Upper lobe of left lung (tissue), 6 donors: ENCODE data around the gene FAM53B. TPM values are rescaled to one million over a fixed set of nuclear protein-coding genes. Genes with fewer than 3 reads are reported as not detected.

Source experiments
- ATAC-seq, 2 donors: fragments of 200-7000 bp; cut with Tn5 transposase; one replicate each; pipeline ENCODE4 v1.9.1; 2022; ENCODE audit warnings: mild to moderate bottlenecking in 2 of 2, moderate library complexity in 2 of 2; ENCODE audit not compliant: low FRiP score in 2 of 2
- DNase-seq, 2 donors: peaks; one replicate each; pipeline ENCODE4 v3.0.0-alpha.2; 2019 to 2020
- H3K27ac ChIP-seq, 4 donors: fragments of 200-600 bp; sonication (generic); one replicate each; pipeline ENCODE4 v1.5.1; 2016 to 2019
- H3K27me3 ChIP-seq, 4 donors: fragments of 200-600 bp; sonication (generic); one replicate each; pipeline ENCODE4 v1.5.1; 2017 to 2019
- H3K36me3 ChIP-seq, 4 donors: fragments of 200-600 bp; sonication (generic); one replicate each; pipeline ENCODE4 v1.5.1; 2016 to 2019
- H3K4me1 ChIP-seq, 4 donors: fragments of 200-600 bp; sonication (generic); one replicate each; pipeline ENCODE4 v1.5.1; 2018 to 2019
- H3K4me3 ChIP-seq, 4 donors: fragments of 200-600 bp; sonication (generic); one replicate each; pipeline ENCODE4 v1.5.1; 2017 to 2019; ENCODE audit warnings: mild to moderate bottlenecking in 2 of 4, moderate library complexity in 1 of 4
- H3K9me3 ChIP-seq, 4 donors: fragments of 200-600 bp; sonication (generic); one replicate each; pipeline ENCODE4 v1.5.1; 2018 to 2019
- EP300 ChIP-seq, 4 donors: sonication (generic); formaldehyde crosslinking; IDR thresholded peaks; one replicate each; pipeline ENCODE4 v1.5.1; 2017; ENCODE audit warnings: antibody characterized with exemption in 4 of 4, control low read depth in 2 of 4
- POLR2A ChIP-seq, 4 donors: fragments of 450-650 bp; IDR thresholded peaks; one replicate each; pipeline ENCODE4 v1.5.1; 2016 to 2017; ENCODE audit warnings: antibody characterized with exemption in 4 of 4, mild to moderate bottlenecking in 2 of 4
- POLR2AphosphoS5 ChIP-seq, 2 donors: sonication (generic); formaldehyde crosslinking; IDR thresholded peaks; one replicate each; pipeline ENCODE4 v1.5.1; 2017; ENCODE audit warnings: antibody characterized with exemption in 2 of 2
- WGBS, 2 donors: methylation state at CpG; one replicate each; pipeline ENCODE4 v1.1.5; 2017 to 2018; 5-methylcytosine and 5-hydroxymethylcytosine counted together
- total RNA-seq, 6 donors: library from RNA; depleted of rRNA in 4 of 6; stranded (reverse); fragments of >200 nt in 4 of 6; gene quantifications; one replicate each; pipeline versions ENCODE4 v1.1.0 to v1.2.1, GENCODE V29; 2016 to 2021
- TF ChIP-seq, protein P1 (sequence below), 6 experiments: fragments of 450-650 bp in 4 of 6; fragments of 200-600 bp in 2 of 6; sonication (generic) in 2 of 6; IDR thresholded peaks; one replicate each; pipeline ENCODE4 v1.5.1; 2016 to 2019; ENCODE audit warnings: antibody characterized with exemption in 6 of 6
- donor health status: DM: no; HTN: no; CAD: no; lungs with moderate emphysema.
- donor health status: DM: no; HTN: yes; CAD: no; lungs with severe emphysema.

The FAM53B gene
- total RNA-seq, 6 donors from 2014 or later, result 35.8 to 62.5 (median 47.8) TPM

DNA sequence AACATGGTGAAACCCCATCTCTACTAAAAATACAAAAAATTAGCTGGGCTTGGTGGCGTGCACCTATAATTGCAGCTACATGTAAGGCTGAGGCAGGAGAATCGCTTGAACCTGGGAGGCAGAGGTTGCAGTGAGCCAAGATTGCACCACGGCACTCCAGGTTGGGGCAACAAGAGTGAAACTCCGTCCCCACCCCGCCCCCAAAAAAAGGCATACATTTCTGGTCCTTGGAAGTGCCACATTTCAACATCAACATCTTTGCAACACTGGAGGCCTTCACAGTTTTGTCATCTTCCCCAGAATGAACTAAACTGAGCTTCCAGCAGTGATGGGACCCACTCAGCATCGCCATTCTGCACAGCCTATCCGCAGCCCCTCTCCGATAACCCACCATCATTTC, 36.6 kb downstream of the FAM53B start:
- no peak for ATAC-seq

DNA sequence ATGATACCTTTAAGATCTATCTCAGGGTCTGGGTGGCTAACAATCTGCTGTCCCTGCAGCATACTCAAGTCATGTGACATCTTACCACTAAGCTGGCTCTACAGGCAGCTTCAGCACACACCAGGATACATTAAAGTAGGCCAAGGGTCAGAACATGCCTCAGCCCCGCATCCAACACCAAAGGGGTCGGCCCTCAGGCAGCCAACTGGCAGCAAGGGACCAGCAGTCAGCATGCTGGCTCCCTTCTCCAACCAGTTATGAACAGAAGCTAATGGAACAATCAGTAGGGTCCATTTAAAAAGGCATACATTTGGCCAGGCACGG, 37.1 kb downstream of the FAM53B start:
- Histone ChIP-seq H3K9me3 (no peaks in the 10 kb centered on the region), H3K27ac (peak overlapping the region; percentile 1 to 87 (median 68)), H3K4me3 (no peak overlapping the region), H3K4me1 (peaks cover 77 to 94% (median 87%) of the 10 kb centered on the region in 4 donors), H3K36me3 (peaks cover 0 to 18% (median 7%) of the 10 kb centered on the region in 4 donors), H3K27me3 (no peaks in the 10 kb centered on the region)
- no peak for DNase-seq
- 71 to 72% methylated on average over 3 of the region's 3 CpGs for WGBS, 2 donors
- no peak for TF ChIP-seq POLR2A (IDR thresholded peaks at IDR 0.05)
- TF ChIP-seq, protein P1, sequence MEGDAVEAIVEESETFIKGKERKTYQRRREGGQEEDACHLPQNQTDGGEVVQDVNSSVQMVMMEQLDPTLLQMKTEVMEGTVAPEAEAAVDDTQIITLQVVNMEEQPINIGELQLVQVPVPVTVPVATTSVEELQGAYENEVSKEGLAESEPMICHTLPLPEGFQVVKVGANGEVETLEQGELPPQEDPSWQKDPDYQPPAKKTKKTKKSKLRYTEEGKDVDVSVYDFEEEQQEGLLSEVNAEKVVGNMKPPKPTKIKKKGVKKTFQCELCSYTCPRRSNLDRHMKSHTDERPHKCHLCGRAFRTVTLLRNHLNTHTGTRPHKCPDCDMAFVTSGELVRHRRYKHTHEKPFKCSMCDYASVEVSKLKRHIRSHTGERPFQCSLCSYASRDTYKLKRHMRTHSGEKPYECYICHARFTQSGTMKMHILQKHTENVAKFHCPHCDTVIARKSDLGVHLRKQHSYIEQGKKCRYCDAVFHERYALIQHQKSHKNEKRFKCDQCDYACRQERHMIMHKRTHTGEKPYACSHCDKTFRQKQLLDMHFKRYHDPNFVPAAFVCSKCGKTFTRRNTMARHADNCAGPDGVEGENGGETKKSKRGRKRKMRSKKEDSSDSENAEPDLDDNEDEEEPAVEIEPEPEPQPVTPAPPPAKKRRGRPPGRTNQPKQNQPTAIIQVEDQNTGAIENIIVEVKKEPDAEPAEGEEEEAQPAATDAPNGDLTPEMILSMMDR (IDR thresholded peaks at IDR 0.05), result no peak
- no peak for TF ChIP-seq EP300 (IDR thresholded peaks at IDR 0.05)
- TF ChIP-seq POLR2AphosphoS5 (IDR thresholded peaks at IDR 0.05), result no peak
- no peak for ATAC-seq

More for the DNA sequence above, 36.6 kb downstream of the FAM53B start:
- WGBS, 2 donors, result 61 to 66% methylated on average over 8 of the region's 8 CpGs
- Histone ChIP-seq H3K4me1 (peaks cover 73 to 90% (median 84%) of the 10 kb centered on the region in 4 donors), H3K4me3 (no peak overlapping the region), H3K27ac (peak overlapping the region; percentile 1 to 87 (median 70)), H3K9me3 (no peaks in the 10 kb centered on the region), H3K27me3 (no peaks in the 10 kb centered on the region), H3K36me3 (peaks cover 0 to 18% (median 7%) of the 10 kb centered on the region in 4 donors)
- peak in 1 of 2 donors; percentile 69 for DNase-seq
- no peak for TF ChIP-seq EP300 (IDR thresholded peaks at IDR 0.05)
- peak in 1 of 2 donors; percentile 25 for TF ChIP-seq POLR2AphosphoS5 (IDR thresholded peaks at IDR 0.05)

DNA sequence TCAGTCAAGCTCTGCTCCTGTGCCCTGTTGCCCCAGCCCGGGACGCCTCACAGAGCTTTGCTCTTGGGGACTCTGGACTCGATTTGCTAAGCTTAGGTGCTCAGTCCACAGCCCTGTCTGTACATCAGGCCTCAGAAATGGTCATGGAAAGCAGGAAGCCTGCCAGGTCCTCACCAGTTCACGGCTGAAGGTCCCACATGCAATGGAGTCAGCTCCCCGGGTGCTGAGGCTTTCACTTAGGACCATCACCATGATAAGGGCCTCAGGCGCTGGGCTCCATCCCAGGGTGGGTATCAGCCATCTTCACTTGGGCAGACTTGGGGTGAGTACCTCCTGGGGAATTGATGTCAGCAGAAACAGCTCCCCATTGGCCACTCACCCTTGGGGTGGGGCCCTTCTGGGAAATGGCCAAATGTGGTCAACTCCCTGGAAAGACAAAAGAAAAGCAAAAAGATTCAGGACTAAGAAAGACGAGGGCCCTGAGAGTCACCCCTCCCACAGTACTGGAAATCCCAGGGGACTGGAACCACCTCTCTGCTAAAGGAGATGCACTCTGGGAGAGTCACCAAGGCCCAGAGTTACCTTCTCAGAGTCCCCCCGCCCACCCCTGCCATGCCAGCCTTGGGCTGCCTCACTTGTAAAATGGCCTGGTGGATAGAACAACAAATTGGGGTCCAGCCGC, 37.6 kb downstream of the FAM53B start:
- TF ChIP-seq POLR2AphosphoS5 (IDR thresholded peaks at IDR 0.05) (no peak), EP300 (IDR thresholded peaks at IDR 0.05) (no peak), POLR2A (IDR thresholded peaks at IDR 0.05) (no peak)
- TF ChIP-seq, protein P1 (IDR thresholded peaks at IDR 0.05), result no peak
- ATAC-seq, result no peak
- H3K4me3 ChIP-seq, result no peak overlapping the region
- no peaks in the 10 kb centered on the region for H3K27me3 ChIP-seq
- H3K9me3 ChIP-seq, result no peaks in the 10 kb centered on the region
- H3K27ac ChIP-seq, result peak overlapping the region; percentile 1 to 87 (median 78)
- WGBS, 2 donors, result 75 to 83% methylated on average over 5 to 9 of the region's 9 CpGs
- H3K4me1 ChIP-seq, result peaks cover 82 to 98% (median 92%) of the 10 kb centered on the region in 4 donors
- peaks cover 0 to 18% (median 7%) of the 10 kb centered on the region in 4 donors for H3K36me3 ChIP-seq
- DNase-seq, result no peak

DNA sequence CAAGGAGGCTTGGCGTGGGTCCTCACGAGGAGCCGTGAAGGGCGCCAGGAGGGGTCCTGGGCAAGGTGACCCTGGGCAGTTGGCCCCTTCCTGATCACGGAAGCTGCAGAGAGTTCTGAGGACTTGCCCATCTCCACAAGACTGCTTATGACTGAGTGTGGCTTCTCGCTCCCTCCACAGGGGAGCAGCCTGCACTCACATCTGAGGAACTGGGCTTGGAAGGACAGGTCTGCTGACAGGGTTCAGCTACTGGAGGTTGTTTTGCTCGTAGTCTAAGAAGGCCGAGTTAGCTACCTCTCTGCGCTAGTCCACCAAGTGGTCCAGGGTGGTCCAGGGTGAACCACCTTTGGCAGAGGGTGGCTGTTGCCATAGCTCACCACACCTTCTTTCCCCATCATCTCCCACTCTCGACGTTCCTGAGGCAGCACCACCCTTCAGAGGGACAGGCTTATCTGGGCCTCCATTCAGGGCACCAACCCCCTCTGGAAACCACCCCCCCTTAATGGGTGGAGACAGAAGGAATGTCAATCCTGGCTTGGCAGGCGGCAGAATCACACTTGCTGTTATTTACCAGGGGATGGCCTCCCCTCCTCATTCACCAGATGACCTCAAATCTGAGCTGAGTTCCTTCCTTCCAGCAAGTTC, 38.2 kb downstream of the FAM53B start:
- 78 to 84% methylated on average over 10 to 12 of the region's 12 CpGs for WGBS, 2 donors
- no peak for ATAC-seq
- peaks cover 89 to 100% (median 96%) of the 10 kb centered on the region in 4 donors for H3K4me1 ChIP-seq

DNA sequence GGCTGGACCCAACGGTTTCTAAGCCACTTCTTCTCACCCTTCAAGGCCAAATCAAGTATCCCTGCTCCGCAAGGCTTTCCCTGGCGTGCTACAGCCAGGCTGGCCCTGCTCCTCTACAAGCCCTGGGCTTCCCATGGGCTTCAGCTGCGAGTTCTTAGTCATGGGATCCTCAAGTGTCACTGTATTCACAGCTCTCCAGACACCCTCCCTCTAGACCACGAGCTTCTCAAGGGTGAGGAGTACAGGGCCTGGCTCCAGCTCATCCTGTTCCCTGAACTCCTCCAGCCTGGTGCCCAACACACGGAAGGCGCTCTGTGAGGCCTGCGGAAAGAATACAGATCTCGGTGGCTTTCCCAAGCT, 38.8 kb downstream of the FAM53B start:
- H3K4me1 ChIP-seq, result peaks cover 91 to 100% (median 96%) of the 10 kb centered on the region in 4 donors
- WGBS, 2 donors, result 71 to 73% methylated on average over 7 to 9 of the region's 9 CpGs
- no peak for DNase-seq

More for the DNA sequence above, 38.2 kb downstream of the FAM53B start:
- Histone ChIP-seq H3K36me3 (peaks cover 0 to 18% (median 7%) of the 10 kb centered on the region in 4 donors), H3K27ac (peak overlapping the region; percentile 3 to 87 (median 78)), H3K27me3 (no peaks in the 10 kb centered on the region), H3K9me3 (no peaks in the 10 kb centered on the region), H3K4me3 (no peak overlapping the region)
- no peak for DNase-seq
- TF ChIP-seq, protein P1 (IDR thresholded peaks at IDR 0.05), result peak in 1 of 6 experiments; percentile 6
- TF ChIP-seq POLR2A (IDR thresholded peaks at IDR 0.05) (no peak), EP300 (IDR thresholded peaks at IDR 0.05) (no peak), POLR2AphosphoS5 (IDR thresholded peaks at IDR 0.05) (no peak)

More for the DNA sequence above, 38.8 kb downstream of the FAM53B start:
- Histone ChIP-seq H3K4me3 (no peak overlapping the region), H3K36me3 (peaks cover 0 to 18% (median 7%) of the 10 kb centered on the region in 4 donors), H3K9me3 (no peaks in the 10 kb centered on the region), H3K27ac (peak overlapping the region; percentile 8 to 87 (median 78)), H3K27me3 (no peaks in the 10 kb centered on the region)
- TF ChIP-seq POLR2A (IDR thresholded peaks at IDR 0.05) (no peak), EP300 (IDR thresholded peaks at IDR 0.05) (no peak), POLR2AphosphoS5 (IDR thresholded peaks at IDR 0.05) (no peak)
- TF ChIP-seq, protein P1 (IDR thresholded peaks at IDR 0.05), result no peak
- ATAC-seq, result no peak
